ENCODE data around the gene TUBA3E.

GRCh38 chr2:130156624-130157004 lies 41.6 kb downstream of the TUBA3E start:
- TF ChIP-seq POLR2A (IDR thresholded peaks at IDR 0.05) (no peak), POLR2AphosphoS5 (IDR thresholded peaks at IDR 0.05) (no peak)
- TF ChIP-seq, protein P1, sequence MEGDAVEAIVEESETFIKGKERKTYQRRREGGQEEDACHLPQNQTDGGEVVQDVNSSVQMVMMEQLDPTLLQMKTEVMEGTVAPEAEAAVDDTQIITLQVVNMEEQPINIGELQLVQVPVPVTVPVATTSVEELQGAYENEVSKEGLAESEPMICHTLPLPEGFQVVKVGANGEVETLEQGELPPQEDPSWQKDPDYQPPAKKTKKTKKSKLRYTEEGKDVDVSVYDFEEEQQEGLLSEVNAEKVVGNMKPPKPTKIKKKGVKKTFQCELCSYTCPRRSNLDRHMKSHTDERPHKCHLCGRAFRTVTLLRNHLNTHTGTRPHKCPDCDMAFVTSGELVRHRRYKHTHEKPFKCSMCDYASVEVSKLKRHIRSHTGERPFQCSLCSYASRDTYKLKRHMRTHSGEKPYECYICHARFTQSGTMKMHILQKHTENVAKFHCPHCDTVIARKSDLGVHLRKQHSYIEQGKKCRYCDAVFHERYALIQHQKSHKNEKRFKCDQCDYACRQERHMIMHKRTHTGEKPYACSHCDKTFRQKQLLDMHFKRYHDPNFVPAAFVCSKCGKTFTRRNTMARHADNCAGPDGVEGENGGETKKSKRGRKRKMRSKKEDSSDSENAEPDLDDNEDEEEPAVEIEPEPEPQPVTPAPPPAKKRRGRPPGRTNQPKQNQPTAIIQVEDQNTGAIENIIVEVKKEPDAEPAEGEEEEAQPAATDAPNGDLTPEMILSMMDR (IDR thresholded peaks at IDR 0.05), result no peak
